GM23248 (cell line): ENCODE results near the gene TNFAIP8L2.

Experiments used
- EZH2 ChIP-seq: fragments of 200-600 bp; sonication (generic); IDR thresholded peaks from 2 replicates; pipeline ENCODE4 v1.6.1; 2018; ENCODE audit warnings: antibody characterized with exemption, mild to moderate bottlenecking; ENCODE audit not compliant: insufficient read depth, poor library complexity, severe bottlenecking
- EZH2phosphoT487 ChIP-seq: fragments of 200-600 bp; sonication (generic); IDR thresholded peaks from 2 replicates; pipeline ENCODE4 v1.6.1; 2018; ENCODE audit warnings: antibody characterized with exemption, moderate library complexity, mild to moderate bottlenecking, low read depth; ENCODE audit not compliant: insufficient read depth

- TF ChIP-seq EZH2 (no peak), EZH2phosphoT487 (no peak)
Observed at GRCh38 chr1:151189637-151190445, 33.4 kb downstream of the TNFAIP8L2 start, which contains the start of gene VPS72.
